ENCODE measurements around the gene PLEKHJ1. TPM values are rescaled to one million over a fixed set of nuclear protein-coding genes. Genes with fewer than 3 reads are reported as not detected.

PLEKHJ1 gene
- total and polyA plus RNA-seq, 2 of the 8 experiments (the other 6 are each of a cell fraction or from before 2014, with no cell fraction given), result 135 to 187 TPM

DNA sequence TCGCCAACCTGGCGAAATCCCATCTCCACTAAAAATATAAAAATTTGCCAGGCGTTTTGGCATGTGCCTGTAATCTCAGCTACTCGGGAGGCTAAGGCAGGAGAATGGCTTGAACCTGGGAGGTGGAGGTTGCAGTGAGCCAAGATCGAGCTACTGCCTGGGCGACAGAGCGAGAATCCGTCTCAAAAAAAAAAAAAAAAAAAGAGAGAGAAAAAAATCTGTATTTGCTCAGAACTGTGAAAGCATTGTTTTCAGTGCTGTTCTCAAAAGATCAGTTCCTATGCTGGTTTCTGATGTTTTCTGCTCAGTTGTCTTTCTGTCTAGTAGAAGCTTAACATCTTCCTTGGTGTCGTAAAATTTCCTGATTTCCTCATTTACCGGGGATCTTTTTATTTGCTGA lies 3.0 kb upstream of the PLEKHJ1 start:
- no peak overlapping the region for H3K18ac ChIP-seq (ENCODE audit: extremely low read depth, low read length)
- peaks cover 44 to 85% of the 10 kb centered on the region in 2 experiments for H3K79me2 ChIP-seq (ENCODE audit: control insufficient read depth in 1 of 2, insufficient read depth in 2 of 2, low read length in 2 of 2)
- peaks cover 29% of the 10 kb centered on the region for H3K79me1 ChIP-seq (ENCODE audit: low read depth, low read length)
- no peak overlapping the region for H2AK5ac ChIP-seq (ENCODE audit: low read depth, low read length)
- H2BK15ac ChIP-seq (ENCODE audit: low read length), result no peak overlapping the region
- H3K23ac ChIP-seq (ENCODE audit: insufficient read length), result no peak overlapping the region
- H3K4ac ChIP-seq (replicated peaks; ENCODE audit: insufficient read length, low read depth, low read length), result no peak overlapping the region
- H4K91ac ChIP-seq (replicated peaks; ENCODE audit: insufficient read length, low read length), result no peak overlapping the region
- no peak overlapping the region for H2BK5ac ChIP-seq (ENCODE audit: low read depth, low read length)
- H3K27me3 ChIP-seq (replicated peaks in 1 of 4; ENCODE audit: control insufficient read depth in 3 of 4, extremely low read depth in 1 of 4, insufficient read depth in 3 of 4, low read length in 3 of 4), result no peaks in the 10 kb centered on the region
- H2BK120ac ChIP-seq (replicated peaks; ENCODE audit: low read depth, low read length), result no peak overlapping the region
- H3K36me3 ChIP-seq (ENCODE audit: control insufficient read depth in 2 of 4, insufficient read depth in 4 of 4, low read length in 3 of 4), result peaks cover 7 to 18% (median 13%) of the 10 kb centered on the region in 4 experiments; a peak in 7 of 8 replicates
- WGBS, 2 experiments (ENCODE audit: extremely low coverage in 1 of 2, insufficient coverage in 1 of 2, insufficient read length in 1 of 2, insufficient replicate concordance in 2 of 2, low coverage in 1 of 2, low lambda C conversion rate in 2 of 2, missing lambda C conversion rate in 1 of 2), result 80% methylated on average over 9 of the region's 10 CpGs; no CpG with 5 or more reads in 1 of the 2 experiments
- no peak overlapping the region for H2BK12ac ChIP-seq (ENCODE audit: low read depth, low read length)
- H4K8ac ChIP-seq (ENCODE audit: extremely low read depth, insufficient read depth, low read length), result no peak overlapping the region
- peaks cover 0 to 24% (median 14%) of the 10 kb centered on the region in 4 experiments; a peak in 6 of 7 replicates for H3K4me1 ChIP-seq (replicated peaks in 1 of 4; ENCODE audit: control insufficient read depth in 3 of 4, insufficient read depth in 4 of 4, low read length in 3 of 4)
- no peak for DNase-seq (ENCODE audit: low read depth in 1 of 2, low spot score in 2 of 2)
- H4K20me1 ChIP-seq (replicated peaks in 1 of 2; ENCODE audit: control insufficient read depth in 1 of 2, insufficient read depth in 2 of 2, low read length in 2 of 2), result peaks cover 37 to 52% of the 10 kb centered on the region in 2 experiments
- peak overlapping the region; percentile 7 to 93 for H3K4me2 ChIP-seq (ENCODE audit: insufficient read depth in 1 of 2, low read depth in 2 of 2, low read length in 2 of 2)
- peaks cover 9% of the 10 kb centered on the region; the same call in 1 of the 2 replicates for H3K23me2 ChIP-seq (ENCODE audit: low read depth, low read length)
- FAIRE-seq, result no peak
- H4K5ac ChIP-seq (ENCODE audit: insufficient read length, low read depth, low read length), result no peak overlapping the region
- ChIA-PET POLR2A (ENCODE audit: partially characterized antibody) (interaction anchor here (0.7 to 10.3 kb wide), 19 partner anchors 9 to 187 kb away, joined by 3 to 206 read pairs (median 5); partner anchors contain the start of genes AMH, JSRP1, LSM7 and SPPL2B), CTCF (ENCODE audit: partially characterized antibody) (interaction anchor here (0.6 to 4.1 kb wide), 10 partner anchors 10 to 178 kb away, joined by 3 to 35 read pairs (median 4); partner anchors contain the start of gene AMH)
- H2AFZ ChIP-seq (ENCODE audit: low read length), result no peak overlapping the region
- no peak overlapping the region; a peak in 1 of 7 replicates for H3K9ac ChIP-seq (replicated peaks in 1 of 4; ENCODE audit: extremely low read depth in 1 of 4, low read depth in 3 of 4, low read length in 3 of 4)
- H3K4me3 ChIP-seq (ENCODE audit: extremely low read depth in 1 of 4, insufficient read depth in 2 of 4, low read depth in 3 of 4, low read length in 4 of 4), result peak overlapping the region in 3 of 4 experiments; percentile 21 to 81 (median 23); a peak in 5 of 8 replicates
- no peak overlapping the region for H3K27ac ChIP-seq (ENCODE audit: low read depth, low read length)
- H3K56ac ChIP-seq (replicated peaks; ENCODE audit: insufficient read length, low read depth, low read length), result no peak overlapping the region
- no peak overlapping the region for H3K14ac ChIP-seq (ENCODE audit: insufficient read length)
- H2BK20ac ChIP-seq (ENCODE audit: low read length), result no peak overlapping the region
- no peaks in the 10 kb centered on the region for H3K9me3 ChIP-seq (ENCODE audit: insufficient read depth in 2 of 2, low read depth in 1 of 2, low read length in 1 of 2)
- TF ChIP-seq CBX8 (IDR thresholded peaks at IDR 0.05; ENCODE audit: borderline replicate concordance, low read depth, low read length) (no peak), MAFK (IDR thresholded peaks at IDR 0.05; ENCODE audit: low read depth, low read length) (no peak), HDAC6 (IDR thresholded peaks at IDR 0.05; ENCODE audit: low read depth, low read length) (no peak), KDM1A (IDR thresholded peaks at IDR 0.05; ENCODE audit: borderline replicate concordance, low read length) (no peak), POU5F1 (IDR thresholded peaks at IDR 0.05; ENCODE audit: low read depth, low read length) (no peak), YY1 (IDR thresholded peaks at IDR 0.05; ENCODE audit: low read depth, low read length) (no peak), KDM5A (IDR thresholded peaks at IDR 0.05; ENCODE audit: low read length) (no peak), SP2 (IDR thresholded peaks at IDR 0.05; ENCODE audit: low read length) (no peak), NRF1 (IDR thresholded peaks at IDR 0.05; ENCODE audit: low read depth, low read length) (no peak), RBBP5 (IDR thresholded peaks at IDR 0.05; ENCODE audit: borderline replicate concordance, low read depth, low read length) (no peak), JUN (IDR thresholded peaks at IDR 0.05; ENCODE audit: low read depth, low read length) (no peak), SAP30 (IDR thresholded peaks at IDR 0.05; ENCODE audit: insufficient read depth, insufficient replicate concordance, low read length) (no peak), TBP (IDR thresholded peaks at IDR 0.05; ENCODE audit: low read depth, low read length) (no peak)
- TF ChIP-seq, protein P1, sequence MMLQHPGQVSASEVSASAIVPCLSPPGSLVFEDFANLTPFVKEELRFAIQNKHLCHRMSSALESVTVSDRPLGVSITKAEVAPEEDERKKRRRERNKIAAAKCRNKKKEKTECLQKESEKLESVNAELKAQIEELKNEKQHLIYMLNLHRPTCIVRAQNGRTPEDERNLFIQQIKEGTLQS (IDR thresholded peaks at IDR 0.05; ENCODE audit: insufficient read depth, low read depth, low read length), result no peak
